Suprapubic skin (tissue), 3 donors: Measurements from ENCODE around the gene UBE3D.
"Not testable (repeated sequence)": the region's sequence is repeated elsewhere in the genome, so short reads cannot be mapped to it uniquely, and the experiment has no call there.

ENCODE experiments used
- CTCF ChIP-seq, 2 donors: fragments of 200-600 bp in 1 of 2; fragments of 450-650 bp in 1 of 2; sonication (generic) in 1 of 2; IDR thresholded peaks; one replicate each; pipeline ENCODE4 v1.5.1; 2016 to 2019; ENCODE audit warnings: antibody characterized with exemption in 2 of 2, mild to moderate bottlenecking in 1 of 2, moderate library complexity in 1 of 2
- EP300 ChIP-seq: sonication (generic); formaldehyde crosslinking; IDR thresholded peaks from one replicate; pipeline ENCODE4 v1.6.1; 2017; ENCODE audit warnings: antibody characterized with exemption
- POLR2A ChIP-seq, 2 donors: fragments of 450-650 bp; IDR thresholded peaks; one replicate each; pipeline ENCODE4 v1.6.1; 2017; ENCODE audit warnings: antibody characterized with exemption in 2 of 2, mild to moderate bottlenecking in 2 of 2, moderate library complexity in 2 of 2

- TF ChIP-seq EP300; POLR2A (IDR thresholded peaks at IDR 0.05); CTCF (IDR thresholded peaks at IDR 0.05): not testable (repeated sequence)
Observed at GRCh38 chr6:82891503-82891902, 174.1 kb downstream of the UBE3D start.
